GM23338 (cell line): ENCODE results near the gene ALDH16A1. TPM values are rescaled to one million over a fixed set of nuclear protein-coding genes. Genes with fewer than 3 reads are reported as not detected.

ENCODE experiments used
- ATAC-seq: fragments of 200-7000 bp; cut with Tn5 transposase; 3 replicates; pipeline ENCODE4 v1.9.1; 2020
- DNase-seq: peaks from one replicate; pipeline ENCODE4 v3.0.0-alpha.2; 2015; ENCODE audit warnings: low spot score
- H2AFZ ChIP-seq: fragments of 200-600 bp; sonication (generic); 2 replicates; pipeline ENCODE4 v1.8.0; 2016; ENCODE audit warnings: antibody characterized with exemption, mild to moderate bottlenecking, moderate library complexity
- H3F3A ChIP-seq: fragments of 200-600 bp; sonication (generic); replicated peaks from 2 replicates; pipeline ENCODE4 v1.8.0; 2017; ENCODE audit warnings: antibody characterized with exemption, mixed run types, low read depth
- H3K27ac ChIP-seq: fragments of 200-600 bp; sonication (generic); 2 replicates; pipeline ENCODE4 v1.6.1; 2016; ENCODE audit warnings: low read depth
- H3K27me3 ChIP-seq: fragments of 200-600 bp; sonication (generic); 2 replicates; pipeline ENCODE4 v1.8.0; 2016; ENCODE audit warnings: mild to moderate bottlenecking, mixed run types, moderate library complexity; ENCODE audit not compliant: insufficient read depth
- H3K36me3 ChIP-seq: fragments of 200-600 bp; sonication (generic); 2 replicates; pipeline ENCODE4 v1.8.0; 2016; ENCODE audit warnings: mild to moderate bottlenecking; ENCODE audit not compliant: insufficient read depth
- H3K4me1 ChIP-seq: fragments of 200-600 bp; sonication (generic); 2 replicates; pipeline ENCODE4 v1.8.0; 2016; ENCODE audit warnings: mild to moderate bottlenecking, moderate library complexity; ENCODE audit not compliant: insufficient read depth
- H3K4me2 ChIP-seq: fragments of 200-600 bp; sonication (generic); 2 replicates; pipeline ENCODE4 v1.7.1; 2017; ENCODE audit warnings: mixed run types
- H3K4me3 ChIP-seq: fragments of 200-600 bp; sonication (generic); 2 replicates; pipeline ENCODE4 v1.6.1; 2016; ENCODE audit warnings: mixed run types
- H3K79me2 ChIP-seq: fragments of 200-600 bp; sonication (generic); replicated peaks from 2 replicates; pipeline ENCODE4 v1.8.0; 2017; ENCODE audit warnings: mild to moderate bottlenecking; ENCODE audit not compliant: insufficient read depth
- H3K9me2 ChIP-seq: fragments of 200-600 bp; sonication (generic); 2 replicates; pipeline ENCODE4 v1.8.0; 2017; ENCODE audit not compliant: insufficient read depth
- H4K20me1 ChIP-seq: fragments of 200-600 bp; sonication (generic); replicated peaks from 2 replicates; pipeline ENCODE4 v1.8.0; 2017; ENCODE audit warnings: mild to moderate bottlenecking; ENCODE audit not compliant: insufficient read depth
- H3K27ac Mint-ChIP-seq: 2 replicates; pipeline ENCODE4 v1.8.0; 2020; ENCODE audit warnings: inconsistent platforms, mild to moderate bottlenecking, moderate library complexity, mixed read lengths
- H3K27me3 Mint-ChIP-seq: 3 replicates; pipeline ENCODE4 v1.8.0; 2022; ENCODE audit warnings: low read depth, mild to moderate bottlenecking, moderate library complexity, mixed read lengths, inconsistent platforms; ENCODE audit not compliant: insufficient read depth, poor library complexity
- H3K36me3 Mint-ChIP-seq: 3 replicates; pipeline ENCODE4 v1.8.0; 2021; ENCODE audit warnings: low read depth, mild to moderate bottlenecking, inconsistent platforms, moderate library complexity, mixed read lengths
- H3K4me1 Mint-ChIP-seq: 3 replicates; pipeline ENCODE4 v1.8.0; 2020; ENCODE audit warnings: mild to moderate bottlenecking, inconsistent platforms, mixed read lengths
- H3K4me3 Mint-ChIP-seq: 3 replicates; pipeline ENCODE4 v1.8.0; 2021; ENCODE audit warnings: moderate library complexity, mild to moderate bottlenecking, inconsistent platforms, mixed read lengths
- H3K9me3 Mint-ChIP-seq: 3 replicates; pipeline ENCODE4 v1.8.0; 2020; ENCODE audit warnings: moderate library complexity, mild to moderate bottlenecking, inconsistent platforms, mixed read lengths
- CREB1 ChIP-seq: fragments of 250-450 bp; sonication (Bioruptor Pico); IDR thresholded peaks from 2 replicates; pipeline ENCODE4 v1.5.0; 2020; ENCODE audit warnings: low read depth, mild to moderate bottlenecking, moderate library complexity
- CTCF ChIP-seq, 2 experiments: fragments of 200-600 bp in 1 of 2; sonication (generic) in 1 of 2; conservative IDR thresholded peaks; 2 replicates each; pipeline versions ENCODE4 v1.5.1 to v1.6.1; 2016 to 2017; ENCODE audit warnings: antibody characterized with exemption in 2 of 2, low read depth in 2 of 2, mild to moderate bottlenecking in 2 of 2, moderate library complexity in 1 of 2
- EZH2 ChIP-seq: fragments of 200-600 bp; sonication (generic); IDR thresholded peaks from one replicate; pipeline ENCODE4 v1.8.0; 2017; ENCODE audit warnings: antibody characterized with exemption, mild to moderate bottlenecking, low read depth; ENCODE audit not compliant: unreplicated experiment
- EZH2phosphoT487 ChIP-seq: fragments of 200-600 bp; sonication (generic); IDR thresholded peaks from one replicate; pipeline ENCODE4 v1.8.1; 2018; ENCODE audit warnings: antibody characterized with exemption; ENCODE audit not compliant: unreplicated experiment
- JUNB ChIP-seq: IDR thresholded peaks from one replicate; pipeline ENCODE4 v1.6.1; 2016; ENCODE audit warnings: antibody characterized with exemption; ENCODE audit not compliant: unreplicated experiment
- NANOG ChIP-seq: IDR thresholded peaks from 2 replicates; pipeline ENCODE4 v1.6.1; 2016; ENCODE audit warnings: antibody characterized with exemption, borderline replicate concordance
- POLR2AphosphoS5 ChIP-seq: IDR thresholded peaks from 2 replicates; pipeline ENCODE4 v1.6.1; 2016; ENCODE audit warnings: antibody characterized with exemption, low read depth
- STAT1 ChIP-seq: IDR thresholded peaks from one replicate; pipeline ENCODE4 v1.6.1; 2016; ENCODE audit warnings: antibody characterized with exemption; ENCODE audit not compliant: unreplicated experiment
- ZNF114 ChIP-seq: fragments of 250-450 bp; sonication (Bioruptor Pico); IDR thresholded peaks from 2 replicates; pipeline ENCODE4 v1.5.0; 2020; ENCODE audit warnings: mild to moderate bottlenecking, moderate library complexity
- ZNF331 ChIP-seq: fragments of 250-450 bp; sonication (Bioruptor Pico); IDR thresholded peaks from 2 replicates; pipeline ENCODE4 v1.5.0; 2020; ENCODE audit warnings: low read depth, mild to moderate bottlenecking, moderate library complexity
- long read RNA-seq: library from polyadenylated mRNA; unstranded; transcript quantifications from one replicate; pipeline ENCODE4 v2.0.0, GENCODE V29; 2020; ENCODE audit not compliant: unreplicated experiment
- polyA plus RNA-seq: library from polyadenylated mRNA; unstranded; fragments of >200 nt; fragmentation: Nextera tagmentation; extraction: Ambion mirVana; gene quantifications from 2 replicates; pipeline ENCODE4 v1.2.1, GENCODE V29; 2016
- total RNA-seq: library from RNA; depleted of rRNA; stranded (reverse); fragments of >200 nt; shearing (Covaris generic); gene quantifications from 2 replicates; pipeline ENCODE4 v1.2.3, GENCODE V29; 2014; rRNA removed
- TF ChIP-seq, protein P1 (sequence below): IDR thresholded peaks from one replicate; pipeline ENCODE4 v1.6.1; 2018; ENCODE audit warnings: antibody characterized with exemption; ENCODE audit not compliant: unreplicated experiment
- TF ChIP-seq, protein P2 (sequence below): IDR thresholded peaks from 2 replicates; pipeline ENCODE4 v1.6.1; 2016; ENCODE audit warnings: antibody characterized with exemption
- TF ChIP-seq, protein P3 (sequence below): fragments of 250-450 bp; sonication (Bioruptor Pico); IDR thresholded peaks from 2 replicates; pipeline ENCODE4 v1.5.0; 2020; ENCODE audit warnings: mild to moderate bottlenecking, moderate library complexity

The ALDH16A1 gene
- total RNA-seq (57.3 and 62.3 TPM in 2 replicates), polyA plus RNA-seq (16.8 and 20.0 TPM in 2 replicates)
- long read RNA-seq, partial matches to known transcripts: 1 of 9 reads
- long read RNA-seq, other reads (novel, unspliced or antisense): 3 of 9 reads

DNA sequence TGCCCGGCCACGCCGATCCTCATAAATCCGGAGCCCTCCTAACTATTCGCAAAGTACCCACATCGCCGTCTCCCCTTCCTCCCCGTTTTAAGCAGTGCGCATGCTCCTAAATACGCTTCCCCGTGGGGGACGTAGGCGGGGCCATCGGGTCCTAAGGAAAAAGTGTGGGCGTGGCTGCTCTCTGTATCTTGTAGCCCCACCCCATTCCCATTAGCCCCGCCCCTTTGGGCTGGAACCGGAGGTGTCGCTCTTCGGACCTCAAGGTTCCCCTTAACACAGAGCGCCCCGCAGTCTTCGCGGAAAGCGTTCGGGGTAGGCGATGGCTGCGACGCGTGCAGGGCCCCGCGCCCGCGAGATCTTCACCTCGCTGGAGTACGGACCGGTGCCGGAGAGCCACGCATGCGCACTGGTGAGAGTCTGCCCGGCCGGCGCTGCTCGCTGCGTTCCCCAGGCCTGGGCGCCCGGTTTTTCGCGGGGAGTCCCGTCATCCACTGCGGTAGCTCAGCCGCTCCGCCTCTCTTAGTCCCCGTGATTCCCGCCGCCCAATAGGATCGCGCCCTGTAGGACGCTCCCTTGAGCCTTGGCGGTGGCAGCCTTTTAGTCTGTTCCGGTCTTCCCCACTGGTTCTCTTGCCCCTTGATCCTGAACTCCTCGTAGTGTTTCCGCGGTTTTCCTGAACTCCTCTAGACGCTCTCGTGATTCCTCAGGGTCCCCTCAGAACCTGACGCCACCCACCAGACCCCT lies at the start of gene ALDH16A1:
Gene ALDH16A1, plus strand, starts transcription at position 213 of the 744 bp plus-strand sequence. Its CDS starts 107 bp downstream, at position 320.
- ATAC-seq (peak; percentile 88), DNase-seq (peak; percentile 100)
- peaks cover 8% of the 10 kb centered on the region; the same call in 1 of the 2 replicates for H4K20me1 ChIP-seq
- peaks cover 17% of the 10 kb centered on the region; the same call in 1 of the 2 replicates for H3K4me1 ChIP-seq
- peaks cover 4% of the 10 kb centered on the region; the same call in 1 of the 2 replicates for H3K36me3 ChIP-seq
- H2AFZ ChIP-seq: no peak within 1 kb of the TSS
- H3K27me3 ChIP-seq: no peaks in the 10 kb centered on the region
- Mint-ChIP-seq H3K27me3 (peaks cover 22% of the 10 kb centered on the region), H3K4me1 (peaks cover 12% of the 10 kb centered on the region), H3K27ac (peak within 1 kb of the TSS; percentile 99), H3K36me3 (peaks cover 44% of the 10 kb centered on the region), H3K9me3 (peaks cover 9% of the 10 kb centered on the region; the same call in 2 of the 3 replicates), H3K4me3 (peak within 1 kb of the TSS; percentile 95)
- H3K79me2 ChIP-seq: peaks cover 31% of the 10 kb centered on the region
- no peaks in the 10 kb centered on the region for H3K9me2 ChIP-seq
- H3K4me3 ChIP-seq: peak within 1 kb of the TSS; percentile 85
- H3K27ac ChIP-seq: peak within 1 kb of the TSS; percentile 100
- H3F3A ChIP-seq: peaks cover 19% of the 10 kb centered on the region; the same call in 1 of the 2 replicates
- peak within 1 kb of the TSS; percentile 87 for H3K4me2 ChIP-seq
- TF ChIP-seq ZNF114 (CRISPR knock-in tag): no peak
- no peak for TF ChIP-seq NANOG
- TF ChIP-seq CREB1 (CRISPR knock-in tag): peak; percentile 34
- no peak for TF ChIP-seq CTCF (conservative IDR thresholded peaks at IDR 0.05; ENCODE audit: low read depth in 2 of 2)
- TF ChIP-seq EZH2: no peak
- TF ChIP-seq, protein P1, sequence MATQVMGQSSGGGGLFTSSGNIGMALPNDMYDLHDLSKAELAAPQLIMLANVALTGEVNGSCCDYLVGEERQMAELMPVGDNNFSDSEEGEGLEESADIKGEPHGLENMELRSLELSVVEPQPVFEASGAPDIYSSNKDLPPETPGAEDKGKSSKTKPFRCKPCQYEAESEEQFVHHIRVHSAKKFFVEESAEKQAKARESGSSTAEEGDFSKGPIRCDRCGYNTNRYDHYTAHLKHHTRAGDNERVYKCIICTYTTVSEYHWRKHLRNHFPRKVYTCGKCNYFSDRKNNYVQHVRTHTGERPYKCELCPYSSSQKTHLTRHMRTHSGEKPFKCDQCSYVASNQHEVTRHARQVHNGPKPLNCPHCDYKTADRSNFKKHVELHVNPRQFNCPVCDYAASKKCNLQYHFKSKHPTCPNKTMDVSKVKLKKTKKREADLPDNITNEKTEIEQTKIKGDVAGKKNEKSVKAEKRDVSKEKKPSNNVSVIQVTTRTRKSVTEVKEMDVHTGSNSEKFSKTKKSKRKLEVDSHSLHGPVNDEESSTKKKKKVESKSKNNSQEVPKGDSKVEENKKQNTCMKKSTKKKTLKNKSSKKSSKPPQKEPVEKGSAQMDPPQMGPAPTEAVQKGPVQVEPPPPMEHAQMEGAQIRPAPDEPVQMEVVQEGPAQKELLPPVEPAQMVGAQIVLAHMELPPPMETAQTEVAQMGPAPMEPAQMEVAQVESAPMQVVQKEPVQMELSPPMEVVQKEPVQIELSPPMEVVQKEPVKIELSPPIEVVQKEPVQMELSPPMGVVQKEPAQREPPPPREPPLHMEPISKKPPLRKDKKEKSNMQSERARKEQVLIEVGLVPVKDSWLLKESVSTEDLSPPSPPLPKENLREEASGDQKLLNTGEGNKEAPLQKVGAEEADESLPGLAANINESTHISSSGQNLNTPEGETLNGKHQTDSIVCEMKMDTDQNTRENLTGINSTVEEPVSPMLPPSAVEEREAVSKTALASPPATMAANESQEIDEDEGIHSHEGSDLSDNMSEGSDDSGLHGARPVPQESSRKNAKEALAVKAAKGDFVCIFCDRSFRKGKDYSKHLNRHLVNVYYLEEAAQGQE: no peak
- TF ChIP-seq ZNF331 (CRISPR knock-in tag): no peak
- no peak for TF ChIP-seq STAT1
- TF ChIP-seq, protein P2, sequence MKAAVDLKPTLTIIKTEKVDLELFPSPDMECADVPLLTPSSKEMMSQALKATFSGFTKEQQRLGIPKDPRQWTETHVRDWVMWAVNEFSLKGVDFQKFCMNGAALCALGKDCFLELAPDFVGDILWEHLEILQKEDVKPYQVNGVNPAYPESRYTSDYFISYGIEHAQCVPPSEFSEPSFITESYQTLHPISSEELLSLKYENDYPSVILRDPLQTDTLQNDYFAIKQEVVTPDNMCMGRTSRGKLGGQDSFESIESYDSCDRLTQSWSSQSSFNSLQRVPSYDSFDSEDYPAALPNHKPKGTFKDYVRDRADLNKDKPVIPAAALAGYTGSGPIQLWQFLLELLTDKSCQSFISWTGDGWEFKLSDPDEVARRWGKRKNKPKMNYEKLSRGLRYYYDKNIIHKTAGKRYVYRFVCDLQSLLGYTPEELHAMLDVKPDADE: peak; percentile 53
- TF ChIP-seq, protein P3, sequence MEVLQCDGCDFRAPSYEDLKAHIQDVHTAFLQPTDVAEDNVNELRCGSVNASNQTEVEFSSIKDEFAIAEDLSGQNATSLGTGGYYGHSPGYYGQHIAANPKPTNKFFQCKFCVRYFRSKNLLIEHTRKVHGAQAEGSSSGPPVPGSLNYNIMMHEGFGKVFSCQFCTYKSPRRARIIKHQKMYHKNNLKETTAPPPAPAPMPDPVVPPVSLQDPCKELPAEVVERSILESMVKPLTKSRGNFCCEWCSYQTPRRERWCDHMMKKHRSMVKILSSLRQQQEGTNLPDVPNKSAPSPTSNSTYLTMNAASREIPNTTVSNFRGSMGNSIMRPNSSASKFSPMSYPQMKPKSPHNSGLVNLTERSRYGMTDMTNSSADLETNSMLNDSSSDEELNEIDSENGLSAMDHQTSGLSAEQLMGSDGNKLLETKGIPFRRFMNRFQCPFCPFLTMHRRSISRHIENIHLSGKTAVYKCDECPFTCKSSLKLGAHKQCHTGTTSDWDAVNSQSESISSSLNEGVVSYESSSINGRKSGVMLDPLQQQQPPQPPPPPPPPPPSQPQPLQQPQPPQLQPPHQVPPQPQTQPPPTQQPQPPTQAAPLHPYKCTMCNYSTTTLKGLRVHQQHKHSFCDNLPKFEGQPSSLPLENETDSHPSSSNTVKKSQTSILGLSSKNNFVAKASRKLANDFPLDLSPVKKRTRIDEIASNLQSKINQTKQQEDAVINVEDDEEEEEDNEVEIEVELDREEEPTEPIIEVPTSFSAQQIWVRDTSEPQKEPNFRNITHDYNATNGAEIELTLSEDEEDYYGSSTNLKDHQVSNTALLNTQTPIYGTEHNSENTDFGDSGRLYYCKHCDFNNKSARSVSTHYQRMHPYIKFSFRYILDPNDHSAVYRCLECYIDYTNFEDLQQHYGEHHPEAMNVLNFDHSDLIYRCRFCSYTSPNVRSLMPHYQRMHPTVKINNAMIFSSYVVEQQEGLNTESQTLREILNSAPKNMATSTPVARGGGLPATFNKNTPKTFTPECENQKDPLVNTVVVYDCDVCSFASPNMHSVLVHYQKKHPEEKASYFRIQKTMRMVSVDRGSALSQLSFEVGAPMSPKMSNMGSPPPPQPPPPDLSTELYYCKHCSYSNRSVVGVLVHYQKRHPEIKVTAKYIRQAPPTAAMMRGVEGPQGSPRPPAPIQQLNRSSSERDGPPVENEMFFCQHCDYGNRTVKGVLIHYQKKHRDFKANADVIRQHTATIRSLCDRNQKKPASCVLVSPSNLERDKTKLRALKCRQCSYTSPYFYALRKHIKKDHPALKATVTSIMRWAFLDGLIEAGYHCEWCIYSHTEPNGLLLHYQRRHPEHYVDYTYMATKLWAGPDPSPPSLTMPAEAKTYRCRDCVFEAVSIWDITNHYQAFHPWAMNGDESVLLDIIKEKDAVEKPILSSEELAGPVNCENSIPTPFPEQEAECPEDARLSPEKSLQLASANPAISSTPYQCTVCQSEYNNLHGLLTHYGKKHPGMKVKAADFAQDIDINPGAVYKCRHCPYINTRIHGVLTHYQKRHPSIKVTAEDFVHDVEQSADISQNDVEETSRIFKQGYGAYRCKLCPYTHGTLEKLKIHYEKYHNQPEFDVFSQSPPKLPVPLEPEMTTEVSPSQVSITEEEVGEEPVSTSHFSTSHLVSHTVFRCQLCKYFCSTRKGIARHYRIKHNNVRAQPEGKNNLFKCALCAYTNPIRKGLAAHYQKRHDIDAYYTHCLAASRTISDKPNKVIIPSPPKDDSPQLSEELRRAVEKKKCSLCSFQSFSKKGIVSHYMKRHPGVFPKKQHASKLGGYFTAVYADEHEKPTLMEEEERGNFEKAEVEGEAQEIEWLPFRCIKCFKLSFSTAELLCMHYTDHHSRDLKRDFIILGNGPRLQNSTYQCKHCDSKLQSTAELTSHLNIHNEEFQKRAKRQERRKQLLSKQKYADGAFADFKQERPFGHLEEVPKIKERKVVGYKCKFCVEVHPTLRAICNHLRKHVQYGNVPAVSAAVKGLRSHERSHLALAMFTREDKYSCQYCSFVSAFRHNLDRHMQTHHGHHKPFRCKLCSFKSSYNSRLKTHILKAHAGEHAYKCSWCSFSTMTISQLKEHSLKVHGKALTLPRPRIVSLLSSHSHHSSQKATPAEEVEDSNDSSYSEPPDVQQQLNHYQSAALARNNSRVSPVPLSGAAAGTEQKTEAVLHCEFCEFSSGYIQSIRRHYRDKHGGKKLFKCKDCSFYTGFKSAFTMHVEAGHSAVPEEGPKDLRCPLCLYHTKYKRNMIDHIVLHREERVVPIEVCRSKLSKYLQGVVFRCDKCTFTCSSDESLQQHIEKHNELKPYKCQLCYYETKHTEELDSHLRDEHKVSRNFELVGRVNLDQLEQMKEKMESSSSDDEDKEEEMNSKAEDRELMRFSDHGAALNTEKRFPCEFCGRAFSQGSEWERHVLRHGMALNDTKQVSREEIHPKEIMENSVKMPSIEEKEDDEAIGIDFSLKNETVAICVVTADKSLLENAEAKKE (CRISPR knock-in tag): no peak
- no peak for TF ChIP-seq JUNB
- TF ChIP-seq EZH2phosphoT487: no peak
- peak; percentile 90 for TF ChIP-seq POLR2AphosphoS5
